GM12801 (cell line): ENCODE data around the gene NR2C2.

Experiments
- CTCF ChIP-seq: IDR thresholded peaks from one replicate; pipeline ENCODE4 v1.5.1; 2011; ENCODE audit warnings: control low read depth; ENCODE audit not compliant: insufficient read length; ENCODE audit errors: extremely low read depth

NR2C2 gene

GRCh38 chr3:14948609-14949038, 1.2 kb downstream of the NR2C2 start:
- TF ChIP-seq CTCF = no peak

DNA sequence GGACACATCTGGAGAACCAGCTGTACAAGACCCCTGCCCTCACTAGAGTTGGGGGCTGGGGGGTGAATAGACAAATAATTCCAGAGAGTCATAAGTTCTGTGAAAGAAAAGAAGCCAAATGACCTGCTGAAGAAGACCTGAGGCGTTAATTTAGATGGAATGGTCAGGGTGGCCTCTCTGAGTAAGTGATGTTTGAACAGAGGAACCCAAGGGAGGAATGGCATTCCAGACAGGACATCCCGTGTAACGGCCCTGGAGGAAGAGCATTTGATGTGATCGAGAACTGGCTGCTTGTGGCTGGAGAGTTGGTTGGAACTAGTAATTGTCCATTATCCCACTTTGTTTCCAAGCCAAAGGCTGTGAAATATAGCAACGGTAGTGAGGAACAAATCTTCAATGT, 1.7 kb downstream of the NR2C2 start:
- TF ChIP-seq CTCF = no peak

- no peak for TF ChIP-seq CTCF
Observed at GRCh38 chr3:14950274-14950673, 2.9 kb downstream of the NR2C2 start.

- TF ChIP-seq CTCF = no peak
Observed at GRCh38 chr3:14957153-14957552, 9.8 kb downstream of the NR2C2 start.

GRCh38 chr3:14957925-14958324, 10.5 kb downstream of the NR2C2 start:
- no peak for TF ChIP-seq CTCF

GRCh38 chr3:14959359-14959943, 12.1 kb downstream of the NR2C2 start:
- no peak for TF ChIP-seq CTCF

DNA sequence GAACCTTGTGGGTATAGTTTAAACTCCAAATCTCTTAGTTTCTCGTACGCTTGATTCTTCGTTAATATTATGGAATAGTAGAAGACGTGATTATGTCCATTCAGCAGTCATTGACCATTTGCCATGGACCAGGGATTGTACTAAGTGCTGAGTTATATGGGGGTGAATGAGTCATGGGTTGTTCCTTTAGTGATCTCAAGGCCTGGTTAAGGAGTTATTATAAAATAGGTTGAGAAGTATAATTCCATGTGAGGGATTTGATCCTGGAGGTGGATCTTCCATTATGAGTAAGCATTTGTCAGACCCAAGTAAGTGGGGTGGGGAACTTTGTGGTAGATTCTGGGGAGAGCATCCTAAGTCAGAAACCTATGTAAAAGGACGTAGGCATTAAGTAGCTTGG, 15.4 kb downstream of the NR2C2 start:
- TF ChIP-seq CTCF = no peak
